CD4-positive, alpha-beta T cell treated with Interferon gamma for 1 hour (primary cell): ENCODE results near the gene GOLPH3.
"Not testable (repeated sequence)": the region's sequence is repeated elsewhere in the genome, so short reads cannot be mapped to it uniquely, and the experiment has no call there.

Source experiments
- DNase-seq: peaks from one replicate; pipeline ENCODE4 v3.0.0-alpha.2; 2020

The GOLPH3 gene

GRCh38 chr5:32174011-32174870, at the start of gene GOLPH3:
Gene GOLPH3 (minus strand): TSS chr5:32174319. CDS start chr5:32174034, 285 bp downstream.
- DNase-seq, result peak; percentile 89

GRCh38 chr5:32222723-32223470, 48.8 kb upstream of the GOLPH3 start:
- no peak for DNase-seq

GRCh38 chr5:32217886-32218396, 43.8 kb upstream of the GOLPH3 start:
- no peak for DNase-seq

GRCh38 chr5:32214344-32214743, 40.2 kb upstream of the GOLPH3 start:
- DNase-seq, result not testable (repeated sequence)

GRCh38 chr5:32210151-32210550, 36.0 kb upstream of the GOLPH3 start:
- DNase-seq, result no peak

GRCh38 chr5:32208837-32209236, 34.7 kb upstream of the GOLPH3 start:
- not testable (repeated sequence) for DNase-seq

GRCh38 chr5:32207355-32207634, 33.2 kb upstream of the GOLPH3 start:
- no peak for DNase-seq

- no peak for DNase-seq
These were observed 32.6 kb upstream of the GOLPH3 start for GRCh38 chr5:32206509-32207354.

- DNase-seq, result no peak
These were observed 31.9 kb upstream of the GOLPH3 start for GRCh38 chr5:32206053-32206452.

GRCh38 chr5:32202394-32202793, 28.3 kb upstream of the GOLPH3 start:
- no peak for DNase-seq

GRCh38 chr5:32201122-32201753, 27.1 kb upstream of the GOLPH3 start:
- no peak for DNase-seq

GRCh38 chr5:32197032-32197431, 22.9 kb upstream of the GOLPH3 start:
- no peak for DNase-seq

- DNase-seq, result no peak
These were observed 21.1 kb upstream of the GOLPH3 start for GRCh38 chr5:32195265-32195664.

- peak; percentile 24 for DNase-seq
These were observed 19.5 kb upstream of the GOLPH3 start for GRCh38 chr5:32193591-32193990.

- no peak for DNase-seq
These were observed 16.0 kb upstream of the GOLPH3 start for GRCh38 chr5:32190095-32190494.

GRCh38 chr5:32187675-32188074, 13.6 kb upstream of the GOLPH3 start:
- DNase-seq, result no peak

GRCh38 chr5:32182463-32183063, 8.4 kb upstream of the GOLPH3 start:
- DNase-seq, result peak; percentile 15

GRCh38 chr5:32173267-32174010, 680 bp downstream of the GOLPH3 start:
- DNase-seq, result peak; percentile 38

- DNase-seq, result no peak
These were observed 1.2 kb downstream of the GOLPH3 start for GRCh38 chr5:32172923-32173266.

- DNase-seq, result peak; percentile 3
These were observed 1.8 kb downstream of the GOLPH3 start for GRCh38 chr5:32172186-32172911.
